A549 (cell line): ENCODE results near the gene EIF3B.

Source experiments
- CHD2 ChIP-seq: fragments of 150-350 bp; IDR thresholded peaks from 2 replicates; pipeline ENCODE4 v1.6.1; 2014; ENCODE audit warnings: low read length; ENCODE audit not compliant: partially characterized antibody
- NR3C1 ChIP-seq: fragments of >200 bp; sonication (Bioruptor Twin); formaldehyde crosslinking; IDR thresholded peaks from 3 replicates; pipeline ENCODE4 v1.6.1; 2017
- RARB ChIP-seq: fragments of 250-450 bp; sonication (Bioruptor Pico); IDR thresholded peaks from 2 replicates; pipeline ENCODE4 v1.8.0; 2021; ENCODE audit warnings: mild to moderate bottlenecking, moderate library complexity
- TF ChIP-seq, protein P1 (sequence below): fragments of >200 bp; sonication (Bioruptor Twin); formaldehyde crosslinking; IDR thresholded peaks from 3 replicates; pipeline ENCODE4 v1.5.1; 2016

DNA sequence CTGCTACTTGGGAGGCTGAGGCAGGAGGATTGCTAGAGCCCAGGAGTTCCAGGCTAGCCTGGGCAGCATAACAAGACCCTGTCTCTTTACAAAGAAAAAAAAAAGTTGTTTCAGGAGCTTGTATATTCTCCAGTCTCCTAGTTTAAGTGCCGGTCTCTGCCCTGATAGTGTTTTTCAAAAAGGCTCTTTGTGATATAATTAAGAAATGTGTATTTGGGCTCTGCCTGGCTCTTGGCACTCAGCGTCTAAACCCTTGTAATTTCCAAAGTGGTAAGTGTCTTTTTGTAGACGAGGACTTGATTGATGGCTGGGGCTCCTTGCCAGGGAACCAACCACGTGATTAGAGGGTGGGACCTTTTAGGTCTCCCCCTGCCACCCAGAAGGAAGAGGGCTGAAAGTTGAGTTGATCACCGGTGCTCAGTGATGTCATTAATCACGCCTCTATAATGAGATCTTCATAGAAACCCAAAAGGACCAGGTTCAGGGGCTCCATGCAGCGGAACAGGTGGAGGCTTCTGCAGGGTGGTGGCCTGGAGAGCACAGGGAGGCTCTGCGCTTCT, 4.4 kb downstream of the EIF3B start:
- TF ChIP-seq NR3C1 (no peak), CHD2 (no peak), RARB (no peak)
- TF ChIP-seq, protein P1, sequence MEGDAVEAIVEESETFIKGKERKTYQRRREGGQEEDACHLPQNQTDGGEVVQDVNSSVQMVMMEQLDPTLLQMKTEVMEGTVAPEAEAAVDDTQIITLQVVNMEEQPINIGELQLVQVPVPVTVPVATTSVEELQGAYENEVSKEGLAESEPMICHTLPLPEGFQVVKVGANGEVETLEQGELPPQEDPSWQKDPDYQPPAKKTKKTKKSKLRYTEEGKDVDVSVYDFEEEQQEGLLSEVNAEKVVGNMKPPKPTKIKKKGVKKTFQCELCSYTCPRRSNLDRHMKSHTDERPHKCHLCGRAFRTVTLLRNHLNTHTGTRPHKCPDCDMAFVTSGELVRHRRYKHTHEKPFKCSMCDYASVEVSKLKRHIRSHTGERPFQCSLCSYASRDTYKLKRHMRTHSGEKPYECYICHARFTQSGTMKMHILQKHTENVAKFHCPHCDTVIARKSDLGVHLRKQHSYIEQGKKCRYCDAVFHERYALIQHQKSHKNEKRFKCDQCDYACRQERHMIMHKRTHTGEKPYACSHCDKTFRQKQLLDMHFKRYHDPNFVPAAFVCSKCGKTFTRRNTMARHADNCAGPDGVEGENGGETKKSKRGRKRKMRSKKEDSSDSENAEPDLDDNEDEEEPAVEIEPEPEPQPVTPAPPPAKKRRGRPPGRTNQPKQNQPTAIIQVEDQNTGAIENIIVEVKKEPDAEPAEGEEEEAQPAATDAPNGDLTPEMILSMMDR, result no peak
